ENCODE measurements around the gene RHCG. TPM values are rescaled to one million over a fixed set of nuclear protein-coding genes. Genes with fewer than 3 reads are reported as not detected.

The RHCG gene
- total RNA-seq, 2 donors from 2014 or later = not detected

- Histone ChIP-seq H3K27ac (no peak overlapping the region), H3K4me1 (ENCODE audit: control insufficient read depth in 1 of 2, low read depth in 2 of 2) (no peaks in the 10 kb centered on the region), H3K4me3 (no peak overlapping the region), H3K27me3 (replicated peaks; ENCODE audit: insufficient read depth) (no peaks in the 10 kb centered on the region), H3K36me3 (no peaks in the 10 kb centered on the region), H3K9me3 (no peaks in the 10 kb centered on the region)
- ATAC-seq (ENCODE audit: insufficient number of reproducible peaks, low FRiP score, low read depth) (no peak), DNase-seq (ENCODE audit: low spot score) (no peak)
- TF ChIP-seq CTCF (IDR thresholded peaks at IDR 0.05) = no peak
Measured at GRCh38 chr15:89524184-89524583, 27.8 kb upstream of the RHCG start.

GRCh38 chr15:89523101-89523500, 26.7 kb upstream of the RHCG start:
- Histone ChIP-seq H3K9me3 (no peaks in the 10 kb centered on the region), H3K36me3 (no peaks in the 10 kb centered on the region), H3K4me3 (no peak overlapping the region), H3K27me3 (replicated peaks; ENCODE audit: insufficient read depth) (no peaks in the 10 kb centered on the region), H3K4me1 (ENCODE audit: control insufficient read depth in 1 of 2, low read depth in 2 of 2) (no peaks in the 10 kb centered on the region), H3K27ac (no peak overlapping the region)
- no peak for TF ChIP-seq CTCF (IDR thresholded peaks at IDR 0.05)
- ATAC-seq (ENCODE audit: insufficient number of reproducible peaks, low FRiP score, low read depth) (no peak), DNase-seq (ENCODE audit: low spot score) (no peak)

GRCh38 chr15:89521605-89522004, 25.2 kb upstream of the RHCG start:
- no peak overlapping the region for H3K4me3 ChIP-seq
- no peaks in the 10 kb centered on the region for H3K9me3 ChIP-seq
- H3K36me3 ChIP-seq = no peaks in the 10 kb centered on the region
- ATAC-seq (ENCODE audit: insufficient number of reproducible peaks, low FRiP score, low read depth) = no peak
- TF ChIP-seq CTCF (IDR thresholded peaks at IDR 0.05) = no peak
- no peak overlapping the region for H3K27ac ChIP-seq
- H3K4me1 ChIP-seq (ENCODE audit: control insufficient read depth in 1 of 2, low read depth in 2 of 2) = no peaks in the 10 kb centered on the region
- H3K27me3 ChIP-seq (replicated peaks; ENCODE audit: insufficient read depth) = no peaks in the 10 kb centered on the region
- DNase-seq (ENCODE audit: low spot score) = no peak

- no peaks in the 10 kb centered on the region for H3K9me3 ChIP-seq
- no peaks in the 10 kb centered on the region for H3K36me3 ChIP-seq
- no peak for ATAC-seq (ENCODE audit: insufficient number of reproducible peaks, low FRiP score, low read depth)
- no peak overlapping the region for H3K4me3 ChIP-seq
- H3K4me1 ChIP-seq (ENCODE audit: control insufficient read depth in 1 of 2, low read depth in 2 of 2) = no peaks in the 10 kb centered on the region
- TF ChIP-seq CTCF (IDR thresholded peaks at IDR 0.05) = no peak
- no peak overlapping the region for H3K27ac ChIP-seq
- no peak for DNase-seq (ENCODE audit: low spot score)
- no peaks in the 10 kb centered on the region for H3K27me3 ChIP-seq (replicated peaks; ENCODE audit: insufficient read depth)
Measured at GRCh38 chr15:89515477-89515876, 19.1 kb upstream of the RHCG start.

- ATAC-seq (ENCODE audit: insufficient number of reproducible peaks, low FRiP score, low read depth) = no peak
- Histone ChIP-seq H3K9me3 (no peaks in the 10 kb centered on the region), H3K27me3 (replicated peaks; ENCODE audit: insufficient read depth) (no peaks in the 10 kb centered on the region), H3K27ac (no peak overlapping the region), H3K4me3 (no peak overlapping the region), H3K4me1 (ENCODE audit: control insufficient read depth in 1 of 2, low read depth in 2 of 2) (no peaks in the 10 kb centered on the region), H3K36me3 (no peaks in the 10 kb centered on the region)
- no peak for TF ChIP-seq CTCF (IDR thresholded peaks at IDR 0.05)
- DNase-seq (ENCODE audit: low spot score) = no peak
Measured at GRCh38 chr15:89514596-89515406, 18.4 kb upstream of the RHCG start.
